Measurements from ENCODE around the gene RBFOX2.

DNA sequence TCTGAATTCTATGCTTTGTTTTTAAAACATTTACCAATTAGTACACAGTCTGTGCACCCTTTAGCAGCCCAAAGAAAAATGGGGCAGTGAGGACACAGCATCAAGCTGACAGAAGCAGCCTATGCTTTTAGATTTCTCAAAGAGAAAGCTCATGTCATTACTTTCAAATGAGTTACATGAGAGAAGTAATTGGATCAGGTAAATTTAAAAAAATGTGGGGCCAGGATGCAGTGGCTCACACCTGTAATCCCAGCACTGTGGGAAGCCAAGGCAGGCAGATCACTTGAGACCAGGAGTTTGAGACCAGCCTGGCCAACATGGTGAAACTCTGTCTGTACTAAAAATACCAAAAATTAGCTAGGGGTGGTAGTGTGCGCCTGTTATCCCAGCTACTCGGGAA is 253.3 kb downstream of the RBFOX2 start:
- no peak for TF ChIP-seq EP300 (IDR thresholded peaks at IDR 0.05; ENCODE audit: borderline replicate concordance)
- no peak for TF ChIP-seq NFIC (IDR thresholded peaks at IDR 0.05)

Data from Ishikawa (cell line).